DOHH2 (cell line): ENCODE results near the gene HSBP1L1.

Experiments
- H3F3A ChIP-seq: fragments of 200-600 bp; sonication (generic), shearing (Covaris generic); 2 replicates; pipeline ENCODE4 v1.6.0; 2016; ENCODE audit warnings: antibody characterized with exemption, mild to moderate bottlenecking; ENCODE audit not compliant: control insufficient read depth, insufficient read depth
- H3K27ac ChIP-seq: fragments of 200-600 bp; sonication (generic); 2 replicates; pipeline ENCODE4 v1.5.1; 2014; ENCODE audit warnings: low read depth, mild to moderate bottlenecking, low read length, moderate library complexity
- H3K27me3 ChIP-seq: fragments of 200-600 bp; sonication (generic); 2 replicates; pipeline ENCODE4 v1.6.1; 2014; ENCODE audit warnings: mild to moderate bottlenecking, low read length, mixed read lengths; ENCODE audit not compliant: control insufficient read depth
- H3K36me3 ChIP-seq: fragments of 200-600 bp; sonication (generic); 2 replicates; pipeline ENCODE4 v1.6.1; 2014; ENCODE audit warnings: mild to moderate bottlenecking, low read length, moderate library complexity, mixed read lengths; ENCODE audit not compliant: control insufficient read depth
- H3K4me1 ChIP-seq: fragments of 200-600 bp; sonication (generic); 2 replicates; pipeline ENCODE4 v1.6.1; 2014; ENCODE audit warnings: mild to moderate bottlenecking, low read length, mixed read lengths; ENCODE audit not compliant: control insufficient read depth
- H3K4me2 ChIP-seq: fragments of 200-600 bp; sonication (generic); 2 replicates; pipeline ENCODE4 v1.6.0; 2014; ENCODE audit warnings: mild to moderate bottlenecking, low read length, moderate library complexity
- H3K4me3 ChIP-seq: fragments of 200-600 bp; sonication (generic); 2 replicates; pipeline ENCODE4 v1.5.1; 2014; ENCODE audit warnings: mild to moderate bottlenecking, low read length, mixed read lengths
- H3K79me2 ChIP-seq: fragments of 200-600 bp; sonication (generic); 2 replicates; pipeline ENCODE4 v1.6.1; 2014; ENCODE audit warnings: mild to moderate bottlenecking, low read length, mixed read lengths; ENCODE audit not compliant: control insufficient read depth
- H3K9me2 ChIP-seq: fragments of 200-600 bp; sonication (generic); replicated peaks from 2 replicates; pipeline ENCODE4 v1.6.1; 2014; ENCODE audit warnings: mild to moderate bottlenecking, low read length, mixed read lengths; ENCODE audit not compliant: control insufficient read depth
- H3K9me3 ChIP-seq: fragments of 200-600 bp; sonication (generic); 2 replicates; pipeline ENCODE4 v1.6.1; 2014; ENCODE audit warnings: antibody characterized with exemption, low read length, mixed read lengths; ENCODE audit not compliant: control insufficient read depth, insufficient read depth
- H4K20me1 ChIP-seq: fragments of 200-600 bp; sonication (generic); 2 replicates; pipeline ENCODE4 v1.6.0; 2014; ENCODE audit warnings: low read depth, mild to moderate bottlenecking, antibody characterized with exemption, low read length, moderate library complexity; ENCODE audit not compliant: control insufficient read depth, insufficient read depth
- CTCF ChIP-seq: fragments of 200-600 bp; sonication (generic); IDR thresholded peaks from one replicate; pipeline ENCODE4 v1.5.1; 2014; ENCODE audit warnings: antibody characterized with exemption, mild to moderate bottlenecking, low read depth, low read length; ENCODE audit not compliant: poor library complexity, severe bottlenecking
- EZH2phosphoT487 ChIP-seq: fragments of 200-600 bp; sonication (generic); IDR thresholded peaks from 2 replicates; pipeline ENCODE4 v1.6.1; 2017; ENCODE audit warnings: borderline replicate concordance, mild to moderate bottlenecking, antibody characterized with exemption, low read length, moderate library complexity, mixed read lengths

HSBP1L1 gene

DNA sequence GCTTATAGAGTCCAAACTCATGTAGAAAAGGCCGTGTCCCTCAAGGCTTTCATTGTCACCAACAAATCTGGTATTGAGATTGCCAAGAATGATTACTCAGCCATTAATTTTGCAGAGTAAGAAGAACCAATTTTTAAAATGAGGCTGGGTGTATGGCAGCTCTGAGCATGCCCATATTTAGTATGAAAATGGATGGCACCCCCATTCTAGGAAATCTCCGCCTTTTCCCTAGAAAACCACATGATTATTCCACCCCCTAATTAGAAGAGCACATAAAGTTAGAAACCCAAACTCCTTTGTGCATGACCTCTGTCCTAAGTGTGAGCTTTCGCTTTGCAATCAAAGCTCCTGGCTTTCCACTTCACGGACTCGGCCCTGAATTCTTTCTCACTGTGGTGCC lies 38.0 kb downstream of the HSBP1L1 start:
- TF ChIP-seq EZH2phosphoT487, result no peak
- TF ChIP-seq CTCF, result no peak
- Histone ChIP-seq H3K27ac (no peak overlapping the region), H3K9me2 (no peaks in the 10 kb centered on the region), H3K79me2 (no peaks in the 10 kb centered on the region), H3F3A (no peaks in the 10 kb centered on the region), H3K27me3 (no peaks in the 10 kb centered on the region), H3K4me3 (no peak overlapping the region), H3K36me3 (no peaks in the 10 kb centered on the region), H3K4me1 (no peaks in the 10 kb centered on the region), H4K20me1 (no peaks in the 10 kb centered on the region), H3K4me2 (no peak overlapping the region), H3K9me3 (peaks cover 25% of the 10 kb centered on the region)

- Histone ChIP-seq H3K27me3 (no peaks in the 10 kb centered on the region), H3K79me2 (no peaks in the 10 kb centered on the region)
These were observed 40.3 kb downstream of the HSBP1L1 start for GRCh38 chr18:80004600-80005342.

GRCh38 chr18:80006724-80007123 lies 42.3 kb downstream of the HSBP1L1 start:
- Histone ChIP-seq H3F3A (no peaks in the 10 kb centered on the region), H3K36me3 (no peaks in the 10 kb centered on the region), H3K4me2 (no peak overlapping the region), H3K4me3 (no peak overlapping the region), H3K27ac (no peak overlapping the region), H3K9me2 (no peaks in the 10 kb centered on the region), H3K27me3 (no peaks in the 10 kb centered on the region), H3K9me3 (peaks cover 13% of the 10 kb centered on the region; the same call in 1 of the 2 replicates), H4K20me1 (no peaks in the 10 kb centered on the region), H3K79me2 (no peaks in the 10 kb centered on the region), H3K4me1 (no peaks in the 10 kb centered on the region)
- no peak for TF ChIP-seq CTCF
- no peak for TF ChIP-seq EZH2phosphoT487

More at GRCh38 chr18:80004600-80005342, 40.3 kb downstream of the HSBP1L1 start:
- no peaks in the 10 kb centered on the region for H3K4me1 ChIP-seq
- H4K20me1 ChIP-seq, result no peaks in the 10 kb centered on the region
- no peak for TF ChIP-seq CTCF
- TF ChIP-seq EZH2phosphoT487, result no peak
- H3K27ac ChIP-seq, result no peak overlapping the region
- no peak overlapping the region for H3K4me2 ChIP-seq
- no peak overlapping the region for H3K4me3 ChIP-seq
- H3K36me3 ChIP-seq, result no peaks in the 10 kb centered on the region
- no peaks in the 10 kb centered on the region for H3F3A ChIP-seq
- H3K9me2 ChIP-seq, result no peaks in the 10 kb centered on the region
- H3K9me3 ChIP-seq, result peaks cover 25% of the 10 kb centered on the region
